SU-DHL-6 (cell line): ENCODE data around the gene PIBF1.

ENCODE experiments used
- EZH2phosphoT487 ChIP-seq: fragments of 200-600 bp; sonication (generic), shearing (Covaris generic); conservative IDR thresholded peaks from 2 replicates; pipeline ENCODE4 v1.6.1; 2018; ENCODE audit warnings: mild to moderate bottlenecking, antibody characterized with exemption, low read length, moderate library complexity, mixed read lengths
- TF ChIP-seq, protein P1 (sequence below): fragments of 200-600 bp; sonication (generic); IDR thresholded peaks from one replicate; pipeline ENCODE4 v1.5.1; 2017; ENCODE audit warnings: antibody characterized with exemption, mild to moderate bottlenecking, low read length, moderate library complexity; ENCODE audit not compliant: insufficient read depth, poor library complexity, severe bottlenecking

- TF ChIP-seq EZH2phosphoT487: no peak
- TF ChIP-seq, protein P1, sequence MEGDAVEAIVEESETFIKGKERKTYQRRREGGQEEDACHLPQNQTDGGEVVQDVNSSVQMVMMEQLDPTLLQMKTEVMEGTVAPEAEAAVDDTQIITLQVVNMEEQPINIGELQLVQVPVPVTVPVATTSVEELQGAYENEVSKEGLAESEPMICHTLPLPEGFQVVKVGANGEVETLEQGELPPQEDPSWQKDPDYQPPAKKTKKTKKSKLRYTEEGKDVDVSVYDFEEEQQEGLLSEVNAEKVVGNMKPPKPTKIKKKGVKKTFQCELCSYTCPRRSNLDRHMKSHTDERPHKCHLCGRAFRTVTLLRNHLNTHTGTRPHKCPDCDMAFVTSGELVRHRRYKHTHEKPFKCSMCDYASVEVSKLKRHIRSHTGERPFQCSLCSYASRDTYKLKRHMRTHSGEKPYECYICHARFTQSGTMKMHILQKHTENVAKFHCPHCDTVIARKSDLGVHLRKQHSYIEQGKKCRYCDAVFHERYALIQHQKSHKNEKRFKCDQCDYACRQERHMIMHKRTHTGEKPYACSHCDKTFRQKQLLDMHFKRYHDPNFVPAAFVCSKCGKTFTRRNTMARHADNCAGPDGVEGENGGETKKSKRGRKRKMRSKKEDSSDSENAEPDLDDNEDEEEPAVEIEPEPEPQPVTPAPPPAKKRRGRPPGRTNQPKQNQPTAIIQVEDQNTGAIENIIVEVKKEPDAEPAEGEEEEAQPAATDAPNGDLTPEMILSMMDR: no peak
These were observed 274.1 kb downstream of the PIBF1 start for GRCh38 chr13:73055813-73056564.
